ENCODE results near the gene RBMS3. TPM values are rescaled to one million over a fixed set of nuclear protein-coding genes. Genes with fewer than 3 reads are reported as not detected.
"Not testable (repeated sequence)": the region's sequence is repeated elsewhere in the genome, so short reads cannot be mapped to it uniquely, and the experiment has no call there.

RBMS3 gene
- total RNA-seq, 1 donor from 2014 or later, result 65.1 TPM

DNA sequence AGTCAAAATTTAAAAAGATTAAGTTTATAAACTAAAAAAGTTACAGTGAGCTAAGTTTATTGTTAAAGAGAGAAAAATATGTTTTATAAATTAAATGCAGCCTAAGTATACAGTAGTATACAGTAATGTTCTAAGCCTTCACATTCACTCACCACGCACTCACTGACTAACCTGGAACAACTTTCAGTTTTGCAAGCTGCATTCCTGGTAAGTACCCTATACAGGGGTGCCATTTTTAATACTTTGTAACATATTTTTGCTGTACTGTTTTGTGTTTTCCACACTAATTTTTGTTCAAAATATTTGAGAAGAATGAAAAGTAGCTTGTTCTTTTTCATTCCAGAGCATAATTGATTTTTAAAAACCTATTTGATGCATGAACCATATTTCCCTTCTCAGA lies 524.9 kb downstream of the RBMS3 start:
- H3K4me1 Mint-ChIP-seq (ENCODE audit: low read depth, unreplicated experiment), result no peaks in the 10 kb centered on the region
- H3K9me3 Mint-ChIP-seq (ENCODE audit: unreplicated experiment), result no peaks in the 10 kb centered on the region
- no peak for DNase-seq
- H3K36me3 Mint-ChIP-seq (ENCODE audit: unreplicated experiment), result no peaks in the 10 kb centered on the region
- H3K4me3 Mint-ChIP-seq (ENCODE audit: unreplicated experiment), result no peak overlapping the region
- TF ChIP-seq, protein P1, sequence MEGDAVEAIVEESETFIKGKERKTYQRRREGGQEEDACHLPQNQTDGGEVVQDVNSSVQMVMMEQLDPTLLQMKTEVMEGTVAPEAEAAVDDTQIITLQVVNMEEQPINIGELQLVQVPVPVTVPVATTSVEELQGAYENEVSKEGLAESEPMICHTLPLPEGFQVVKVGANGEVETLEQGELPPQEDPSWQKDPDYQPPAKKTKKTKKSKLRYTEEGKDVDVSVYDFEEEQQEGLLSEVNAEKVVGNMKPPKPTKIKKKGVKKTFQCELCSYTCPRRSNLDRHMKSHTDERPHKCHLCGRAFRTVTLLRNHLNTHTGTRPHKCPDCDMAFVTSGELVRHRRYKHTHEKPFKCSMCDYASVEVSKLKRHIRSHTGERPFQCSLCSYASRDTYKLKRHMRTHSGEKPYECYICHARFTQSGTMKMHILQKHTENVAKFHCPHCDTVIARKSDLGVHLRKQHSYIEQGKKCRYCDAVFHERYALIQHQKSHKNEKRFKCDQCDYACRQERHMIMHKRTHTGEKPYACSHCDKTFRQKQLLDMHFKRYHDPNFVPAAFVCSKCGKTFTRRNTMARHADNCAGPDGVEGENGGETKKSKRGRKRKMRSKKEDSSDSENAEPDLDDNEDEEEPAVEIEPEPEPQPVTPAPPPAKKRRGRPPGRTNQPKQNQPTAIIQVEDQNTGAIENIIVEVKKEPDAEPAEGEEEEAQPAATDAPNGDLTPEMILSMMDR (IDR thresholded peaks at IDR 0.05; ENCODE audit: partially characterized antibody, unreplicated experiment), result no peak
- no peaks in the 10 kb centered on the region for H3K27me3 Mint-ChIP-seq (ENCODE audit: unreplicated experiment)
- no peak overlapping the region for H3K27ac Mint-ChIP-seq (ENCODE audit: unreplicated experiment)

DNA sequence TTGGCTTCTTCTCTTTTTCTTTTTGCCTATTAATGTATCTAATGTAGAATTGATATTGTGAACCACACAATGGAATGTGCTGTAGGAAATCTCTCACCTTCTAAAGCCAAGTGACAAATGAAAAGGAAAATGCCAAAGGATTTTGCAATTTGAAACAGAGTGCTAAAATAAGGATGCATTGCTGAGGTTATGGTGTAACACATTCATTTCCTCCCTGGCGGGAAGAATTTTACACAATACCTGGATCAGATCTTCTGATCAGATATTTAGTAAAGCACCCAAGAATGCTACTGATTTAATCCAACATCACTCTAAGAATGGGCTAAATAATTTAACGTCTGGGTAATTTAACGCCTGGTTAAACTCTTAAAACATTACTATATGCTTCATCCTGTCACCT lies 527.5 kb downstream of the RBMS3 start:
- not testable (repeated sequence) for DNase-seq; H3K36me3 Mint-ChIP-seq (ENCODE audit: unreplicated experiment); H3K4me3 Mint-ChIP-seq (ENCODE audit: unreplicated experiment); H3K27me3 Mint-ChIP-seq (ENCODE audit: unreplicated experiment); H3K27ac Mint-ChIP-seq (ENCODE audit: unreplicated experiment); H3K4me1 Mint-ChIP-seq (ENCODE audit: low read depth, unreplicated experiment); H3K9me3 Mint-ChIP-seq (ENCODE audit: unreplicated experiment)

DNA sequence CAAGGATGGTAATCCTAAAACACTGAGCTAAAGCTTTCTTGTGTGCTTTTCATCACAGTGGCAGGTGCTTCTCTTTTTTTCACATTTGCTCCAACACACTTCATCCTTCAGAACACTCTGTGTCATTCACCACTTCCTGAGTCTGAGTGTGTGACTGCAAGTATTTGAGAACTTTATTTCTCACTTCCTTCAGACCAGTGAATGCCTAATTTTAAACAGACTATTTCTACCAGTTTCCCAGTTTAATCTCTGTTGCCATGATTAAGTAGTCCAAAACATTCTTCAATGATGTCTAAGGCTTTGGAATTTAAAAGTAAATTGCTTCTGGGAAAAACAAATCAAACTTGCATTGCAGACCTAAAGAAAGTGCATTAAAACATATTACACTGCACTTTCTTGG lies 541.2 kb downstream of the RBMS3 start:
- Mint-ChIP-seq H3K27ac (ENCODE audit: unreplicated experiment) (no peak overlapping the region), H3K27me3 (ENCODE audit: unreplicated experiment) (no peaks in the 10 kb centered on the region), H3K9me3 (ENCODE audit: unreplicated experiment) (no peaks in the 10 kb centered on the region), H3K4me3 (ENCODE audit: unreplicated experiment) (no peak overlapping the region), H3K36me3 (ENCODE audit: unreplicated experiment) (peaks cover 5% of the 10 kb centered on the region), H3K4me1 (ENCODE audit: low read depth, unreplicated experiment) (no peaks in the 10 kb centered on the region)
- TF ChIP-seq, protein P1 (IDR thresholded peaks at IDR 0.05; ENCODE audit: partially characterized antibody, unreplicated experiment), result no peak
- DNase-seq, result no peak

DNA sequence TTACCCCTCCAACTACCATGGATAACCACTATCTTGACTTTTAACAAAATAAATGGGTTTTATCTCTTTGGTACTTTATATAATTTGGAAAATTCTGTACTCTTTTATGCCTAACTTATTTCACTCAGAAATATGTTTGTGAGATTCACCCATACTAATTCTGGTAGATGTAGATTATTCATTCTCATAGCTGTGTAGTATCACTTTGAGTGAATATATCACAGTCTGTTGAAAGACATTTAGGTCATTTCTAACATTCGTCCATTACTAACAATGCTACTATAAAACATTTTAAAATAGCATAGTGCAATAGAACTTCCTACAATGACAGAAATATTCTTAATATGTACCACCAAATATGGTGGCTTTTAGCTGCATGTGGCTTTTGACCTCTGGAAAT lies 542.4 kb downstream of the RBMS3 start:
- Mint-ChIP-seq H3K4me3 (ENCODE audit: unreplicated experiment) (no peak overlapping the region), H3K27me3 (ENCODE audit: unreplicated experiment) (no peaks in the 10 kb centered on the region), H3K4me1 (ENCODE audit: low read depth, unreplicated experiment) (no peaks in the 10 kb centered on the region), H3K9me3 (ENCODE audit: unreplicated experiment) (no peaks in the 10 kb centered on the region), H3K36me3 (ENCODE audit: unreplicated experiment) (peaks cover 5% of the 10 kb centered on the region), H3K27ac (ENCODE audit: unreplicated experiment) (no peak overlapping the region)
- DNase-seq, result no peak
- TF ChIP-seq, protein P1 (IDR thresholded peaks at IDR 0.05; ENCODE audit: partially characterized antibody, unreplicated experiment), result no peak

DNA sequence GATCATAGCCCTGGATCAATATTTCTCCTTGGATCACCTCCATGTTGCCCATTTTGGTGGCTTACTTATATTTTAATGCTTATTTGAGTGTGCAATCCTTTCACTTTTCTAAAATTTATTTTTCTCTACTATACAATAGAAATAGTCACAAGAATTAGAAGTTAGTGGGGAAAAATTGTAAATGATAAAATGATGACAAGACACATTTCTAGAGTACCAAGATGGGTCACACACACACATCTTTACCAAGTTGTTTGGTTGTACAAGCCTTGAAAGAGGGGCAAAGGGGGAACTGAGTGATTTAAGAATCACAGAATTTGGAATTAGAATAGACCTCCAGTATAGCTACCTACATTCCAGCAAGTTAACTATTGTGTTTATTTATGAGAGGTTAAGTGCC lies 545.8 kb downstream of the RBMS3 start:
- H3K4me1 Mint-ChIP-seq (ENCODE audit: low read depth, unreplicated experiment), result no peaks in the 10 kb centered on the region
- H3K27ac Mint-ChIP-seq (ENCODE audit: unreplicated experiment), result no peak overlapping the region
- H3K36me3 Mint-ChIP-seq (ENCODE audit: unreplicated experiment), result peaks cover 5% of the 10 kb centered on the region

More for the DNA sequence above, 545.8 kb downstream of the RBMS3 start:
- H3K4me3 Mint-ChIP-seq (ENCODE audit: unreplicated experiment), result no peak overlapping the region
- H3K9me3 Mint-ChIP-seq (ENCODE audit: unreplicated experiment), result no peaks in the 10 kb centered on the region
- no peak for DNase-seq
- TF ChIP-seq, protein P1 (IDR thresholded peaks at IDR 0.05; ENCODE audit: partially characterized antibody, unreplicated experiment), result no peak
- no peaks in the 10 kb centered on the region for H3K27me3 Mint-ChIP-seq (ENCODE audit: unreplicated experiment)
